Effector CD4-positive, alpha-beta T cell (primary cell): ENCODE measurements around the gene PROSER3.
"Not testable (repeated sequence)": the region's sequence is repeated elsewhere in the genome, so short reads cannot be mapped to it uniquely, and the experiment has no call there.

ENCODE experiments used
- DNase-seq: peaks from one replicate; pipeline ENCODE4 v3.0.0-alpha.2; 2020

PROSER3 gene

GRCh38 chr19:35795564-35795963 lies 37.6 kb downstream of the PROSER3 start:
- not testable (repeated sequence) for DNase-seq

- DNase-seq: no peak
Measured at GRCh38 chr19:35796645-35797542, 38.9 kb downstream of the PROSER3 start.

GRCh38 chr19:35797663-35798062 lies 39.7 kb downstream of the PROSER3 start:
- DNase-seq: no peak

GRCh38 chr19:35801828-35802227 lies 43.9 kb downstream of the PROSER3 start:
- DNase-seq: no peak

GRCh38 chr19:35805526-35806102 lies 47.6 kb downstream of the PROSER3 start:
- DNase-seq: no peak

GRCh38 chr19:35806597-35806996 lies 48.6 kb downstream of the PROSER3 start:
- DNase-seq: no peak

GRCh38 chr19:35807633-35808032 lies 49.7 kb downstream of the PROSER3 start:
- no peak for DNase-seq

- DNase-seq: no peak
Measured at GRCh38 chr19:35811317-35812219, 53.6 kb downstream of the PROSER3 start.

- no peak for DNase-seq
Measured at GRCh38 chr19:35812220-35813042, 54.5 kb downstream of the PROSER3 start, which contains the start of gene PRODH2. Gene PRODH2, minus strand, starts transcription at chr19:35812845. Its CDS starts 40 bp downstream, at chr19:35812805.

- no peak for DNase-seq
Measured at GRCh38 chr19:35813043-35813890, 55.3 kb downstream of the PROSER3 start.

GRCh38 chr19:35816262-35816661 lies 58.3 kb downstream of the PROSER3 start:
- no peak for DNase-seq

GRCh38 chr19:35816846-35817245 lies 58.9 kb downstream of the PROSER3 start:
- no peak for DNase-seq

GRCh38 chr19:35818445-35818844 lies 60.5 kb downstream of the PROSER3 start:
- DNase-seq: no peak
